ENCODE measurements around the gene SERPINA10. TPM values are rescaled to one million over a fixed set of nuclear protein-coding genes. Genes with fewer than 3 reads are reported as not detected.

The SERPINA10 gene
- not detected in 2 replicates for total RNA-seq

GRCh38 chr14:94292872-94293577, at the start of gene SERPINA10:
Gene SERPINA10, minus strand, starts transcription at chr14:94293268. Its CDS starts 2,675 bp downstream, at chr14:94290593.

GRCh38 chr14:94322648-94323570, 29.8 kb upstream of the SERPINA10 start, which contains the start of gene SERPINA6:
Gene SERPINA6, minus strand, starts transcription at chr14:94323336. Its CDS starts 8,688 bp downstream, at chr14:94314648.

Other genes with a start within 250 kb of the SERPINA10 start
- gene DDX24, start 212.1 kb downstream of the SERPINA10 start, total RNA-seq: 118 and 122 TPM in 2 replicates
- 6.0 and 10.5 TPM in 2 replicates for gene IFI27L1, start 212.0 kb downstream of the SERPINA10 start, total RNA-seq
- gene IFI27, start 182.5 kb downstream of the SERPINA10 start, total RNA-seq: 22.2 and 28.8 TPM in 2 replicates
- 11.8 and 13.4 TPM in 2 replicates for gene IFI27L2, start 163.7 kb downstream of the SERPINA10 start, total RNA-seq
- gene PPP4R4, start 118.9 kb downstream of the SERPINA10 start, total RNA-seq: not detected in 2 replicates
- not detected in 2 replicates for gene SERPINA6, start 30.1 kb upstream of the SERPINA10 start, total RNA-seq
- gene SERPINA2, start 73.4 kb upstream of the SERPINA10 start, total RNA-seq: not detected in 2 replicates
- not detected in 2 replicates for gene SERPINA1, start 95.3 kb upstream of the SERPINA10 start, total RNA-seq
- not detected in 2 replicates for gene SERPINA11, start 159.5 kb upstream of the SERPINA10 start, total RNA-seq
- gene SERPINA9, start 182.9 kb upstream of the SERPINA10 start, total RNA-seq: not detected in 2 replicates
- gene SERPINA12, start 216.2 kb upstream of the SERPINA10 start, total RNA-seq: not detected in 2 replicates

Data from vein endothelial cell (primary cell).